Measurements from ENCODE around the gene NELL1.
"Not testable (repeated sequence)": the region's sequence is repeated elsewhere in the genome, so short reads cannot be mapped to it uniquely, and the experiment has no call there.

The NELL1 gene

GRCh38 chr11:21137803-21138202, 468.4 kb downstream of the NELL1 start:
- TF ChIP-seq SPI1 (IDR thresholded peaks at IDR 0.05; ENCODE audit: borderline replicate concordance, low read depth) (no peak), GABPA (IDR thresholded peaks at IDR 0.05; ENCODE audit: low read depth) (no peak), CTCF (IDR thresholded peaks at IDR 0.05; ENCODE audit: insufficient read depth, low read length) (no peak)
- Histone ChIP-seq H3K4me3 (replicated peaks; ENCODE audit: insufficient read depth, low read length) (no peak overlapping the region), H3K27ac (replicated peaks) (no peak overlapping the region), H3K27me3 (ENCODE audit: insufficient read depth, poor library complexity, severe bottlenecking) (no peaks in the 10 kb centered on the region)
- DNase-seq (ENCODE audit: low read depth in 1 of 2, low spot score in 1 of 2), result no peak

GRCh38 chr11:21141557-21141956, 472.2 kb downstream of the NELL1 start:
- not testable (repeated sequence) for H3K27me3 ChIP-seq (ENCODE audit: insufficient read depth, poor library complexity, severe bottlenecking); H3K27ac ChIP-seq (replicated peaks); DNase-seq (ENCODE audit: low read depth in 1 of 2, low spot score in 1 of 2); H3K4me3 ChIP-seq (replicated peaks; ENCODE audit: insufficient read depth, low read length)

GRCh38 chr11:21142007-21142406, 472.6 kb downstream of the NELL1 start:
- H3K27ac ChIP-seq (replicated peaks), result no peak overlapping the region
- no peaks in the 10 kb centered on the region for H3K27me3 ChIP-seq (ENCODE audit: insufficient read depth, poor library complexity, severe bottlenecking)
- no peak for DNase-seq (ENCODE audit: low read depth in 1 of 2, low spot score in 1 of 2)
- no peak overlapping the region for H3K4me3 ChIP-seq (replicated peaks; ENCODE audit: insufficient read depth, low read length)
- TF ChIP-seq SPI1 (IDR thresholded peaks at IDR 0.05; ENCODE audit: borderline replicate concordance, low read depth) (no peak), GABPA (IDR thresholded peaks at IDR 0.05; ENCODE audit: low read depth) (no peak), REST (IDR thresholded peaks at IDR 0.05; ENCODE audit: insufficient replicate concordance, low read depth) (no peak), CTCF (IDR thresholded peaks at IDR 0.05; ENCODE audit: insufficient read depth, low read length) (no peak), POLR2AphosphoS5 (IDR thresholded peaks at IDR 0.05; ENCODE audit: low read depth) (no peak)

GRCh38 chr11:21144531-21144930, 475.1 kb downstream of the NELL1 start:
- no peaks in the 10 kb centered on the region for H3K27me3 ChIP-seq (ENCODE audit: insufficient read depth, poor library complexity, severe bottlenecking)
- TF ChIP-seq REST (IDR thresholded peaks at IDR 0.05; ENCODE audit: insufficient replicate concordance, low read depth) (no peak), POLR2AphosphoS5 (IDR thresholded peaks at IDR 0.05; ENCODE audit: low read depth) (no peak), SPI1 (IDR thresholded peaks at IDR 0.05; ENCODE audit: borderline replicate concordance, low read depth) (no peak), CTCF (IDR thresholded peaks at IDR 0.05; ENCODE audit: insufficient read depth, low read length) (no peak), GABPA (IDR thresholded peaks at IDR 0.05; ENCODE audit: low read depth) (no peak)
- DNase-seq (ENCODE audit: low read depth in 1 of 2, low spot score in 1 of 2), result no peak
- H3K27ac ChIP-seq (replicated peaks), result no peak overlapping the region
- no peak overlapping the region for H3K4me3 ChIP-seq (replicated peaks; ENCODE audit: insufficient read depth, low read length)
